Heart right ventricle (tissue), 16 donors: ENCODE results near the gene BCORL1. TPM values are rescaled to one million over a fixed set of nuclear protein-coding genes. Genes with fewer than 3 reads are reported as not detected.
A peak's percentile ranks its signal among the peaks of the same experiment; 100 is the strongest.

Source experiments
- ATAC-seq, 8 donors: fragments of 200-7000 bp; cut with Tn5 transposase; one replicate each; pipeline ENCODE4 v1.9.1; 2020; ENCODE audit warnings: mild to moderate bottlenecking in 8 of 8, moderate library complexity in 8 of 8, moderate number of reproducible peaks in 1 of 8
- DNase-seq, 2 donors: peaks; one replicate each; pipeline ENCODE4 v3.0.0-alpha.2; 2020
- H3K27ac ChIP-seq, 10 donors: fragments of 200-600 bp; sonication (generic) in 2 of 10; one replicate each; pipeline versions ENCODE4 v1.5.0 to v1.8.0; 2020 to 2022; ENCODE audit warnings: mild to moderate bottlenecking in 3 of 10
- H3K27me3 ChIP-seq, 7 donors: fragments of 200-600 bp; one replicate each; pipeline ENCODE4 v1.8.0; 2021 to 2022; ENCODE audit warnings: mild to moderate bottlenecking in 2 of 7
- H3K36me3 ChIP-seq, 9 donors: fragments of 200-600 bp; sonication (generic) in 1 of 9; one replicate each; pipeline versions ENCODE4 v1.5.0 to v1.8.0; 2020 to 2022; ENCODE audit warnings: mild to moderate bottlenecking in 2 of 9
- H3K4me1 ChIP-seq, 9 donors: fragments of 200-600 bp; sonication (generic) in 1 of 9; one replicate each; pipeline versions ENCODE4 v1.5.0 to v1.8.0; 2020 to 2022; ENCODE audit warnings: mild to moderate bottlenecking in 4 of 9
- H3K4me3 ChIP-seq, 10 donors: fragments of 200-600 bp; sonication (generic) in 2 of 10; one replicate each; pipeline versions ENCODE4 v1.5.0 to v1.8.0; 2020 to 2022; ENCODE audit warnings: mild to moderate bottlenecking in 7 of 10, moderate library complexity in 2 of 10
- H3K9me3 ChIP-seq, 11 donors: fragments of 200-600 bp in 10 of 11; sonication (generic) in 2 of 11; one replicate each; pipeline versions ENCODE4 v1.5.0 to v1.8.0; 2013 to 2022; ENCODE audit warnings: mild to moderate bottlenecking in 2 of 11, control low read depth in 1 of 11, moderate library complexity in 1 of 11
- CTCF ChIP-seq, 9 donors: fragments of 200-600 bp; sonication (generic) in 2 of 9; IDR thresholded peaks; one replicate each; pipeline versions ENCODE4 v1.5.0 to v1.8.0; 2021 to 2022; ENCODE audit warnings: antibody characterized with exemption in 9 of 9, mild to moderate bottlenecking in 5 of 9, moderate library complexity in 1 of 9
- WGBS, 2 donors: extraction: QIAGEN DNeasy Blood & Tissue Kit; methylation state at CpG; one replicate each; pipeline ENCODE4 v1.1.7; 2013; ENCODE audit warnings: inconsistent platforms in 1 of 2; 5-methylcytosine and 5-hydroxymethylcytosine counted together
- intact Hi-C, 10 donors: fragments of 100-400 bp; cut with DNase I; formaldehyde crosslinking; loops; one replicate each; pipeline versions ENCODE4 v1.11.1 to v1.14.2; 2022
- polyA plus RNA-seq, 2 donors: library from polyadenylated mRNA; stranded (reverse); fragments of 200-250 nt; gene quantifications; one replicate each; pipeline ENCODE4 v1.2.3, GENCODE V29; 2013
- total RNA-seq, 10 donors: library from RNA; stranded (reverse); fragmentation: NEBNext Ultra II Directional in 3 of 10; extraction: Animal tissue kit (Norgen Biotek cat#: 25700) in 3 of 10; gene quantifications; one replicate each; pipeline versions ENCODE4 v1.2.1 to v1.2.4, GENCODE V29; 2021 to 2023
- donor health status: Arrhythmogenic right ventricular cardiomyopathy.
- donor health status: ischemic (EF 13 %, LVEDD 7.1; RV severe dilation, severe dysfunction).
- donor health status: healthy with polysubstance abuse.
- donor health status: DM: no; HTN: yes; CAD: no.
- donor health status: DM: no; HTN: no; CAD: no.
- donor health status: ischemic (EF 25% LVEDD 6.9; RV normal size, moderate dysfunction).
- donor health status: ischemic (EF 25% LVEDD 5.7; RV mildly dilated, moderate dysfunction).
- donor health status: healthy.
- donor health status: DM: yes; HTN: yes; CAD: no.
- donor health status: Ischemic cardiomyopathy.
- donor health status: ischemic (EF 35%, LVEDD 5.7; RV mildly dilated, moderate dysfunction).
- donor health status: nonischemic (EF 11% LVEDD 7.7; RV severe dilation, severe dysfunction).
- donor health status: DM: yes; HTN: yes; CAD: no.
- donor health status: PGD.
- donor health status: ischemic (EF 29% LVEDD 5.4; RV normal size, mild dysfunction).
- donor health status: nonischemic (EF 23%, LVEDD 6.1; RV moderate dilation, normal function).

BCORL1 gene
- total and polyA plus RNA-seq, 12 donors: 2.1 to 12.8 (median 7.8) TPM

DNA sequence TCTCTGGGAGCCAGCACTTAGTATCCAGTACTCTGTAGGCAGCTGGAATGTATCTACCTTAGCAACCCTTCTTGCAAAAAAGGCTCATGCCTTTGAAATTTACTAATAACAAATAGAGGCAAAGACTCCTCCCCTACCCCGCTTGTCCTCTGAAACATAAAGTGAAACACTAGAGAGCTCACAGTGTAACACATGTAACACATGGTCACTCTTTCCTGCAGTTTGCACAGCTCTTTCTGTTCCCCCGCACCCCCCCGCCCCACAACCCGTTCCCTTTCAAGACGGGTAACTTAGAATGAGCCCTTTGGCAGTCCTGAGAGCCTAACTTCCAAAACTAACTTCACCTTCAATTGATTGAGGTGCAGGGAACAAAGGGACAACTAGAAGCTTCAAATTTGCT, 6.0 kb upstream of the BCORL1 start:
- DNase-seq: no peak
- intact Hi-C loops: loop anchor here in 1 of 10 donors (5.0 kb wide), 1 partner anchor 39 kb away; no protein-coding TSS in a partner anchor

DNA sequence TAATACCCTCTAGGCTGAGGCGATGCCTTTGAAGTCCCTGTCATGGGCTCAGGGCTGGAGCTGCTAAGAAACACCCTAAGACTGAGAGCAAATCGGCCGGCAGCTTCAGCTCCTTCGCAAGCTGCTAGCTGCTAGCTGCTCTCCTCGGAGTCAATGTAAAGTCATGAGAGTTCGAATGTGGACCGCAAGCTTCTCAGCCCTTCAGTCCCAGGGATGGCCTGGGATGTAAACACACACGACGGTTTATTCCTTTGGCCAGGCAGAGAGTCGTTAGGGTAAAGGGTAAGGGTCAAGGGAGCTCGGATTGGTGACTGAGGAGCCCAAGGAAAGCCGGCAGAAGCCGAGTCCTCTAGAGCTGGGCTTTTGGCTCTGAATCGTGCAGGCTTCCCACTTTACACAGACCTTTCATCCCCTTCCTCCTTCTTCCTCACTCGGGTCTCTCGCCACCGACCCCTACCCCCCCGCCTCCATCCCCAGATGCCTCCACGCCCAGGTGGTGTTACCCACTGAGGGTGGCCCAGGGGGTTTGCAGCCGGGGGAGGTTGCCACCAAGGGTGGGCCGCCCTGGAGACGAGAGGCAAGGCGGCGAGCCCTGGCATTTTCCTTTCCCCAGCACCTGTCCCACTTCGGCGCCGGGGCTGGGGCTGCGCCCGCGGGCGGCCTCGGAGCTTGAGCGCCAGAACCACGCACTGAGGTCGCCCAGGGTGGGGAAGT, 3.1 kb upstream of the BCORL1 start:
- Histone ChIP-seq H3K4me1 (peaks cover 0 to 4% (median 0%) of the 10 kb centered on the region in 9 donors), H3K9me3 (no peaks in the 10 kb centered on the region), H3K27ac (peak overlapping the region in 7 of 10 donors; percentile 64 to 81 (median 75)), H3K4me3 (no peak overlapping the region), H3K27me3 (no peaks in the 10 kb centered on the region), H3K36me3 (no peaks in the 10 kb centered on the region)
- intact Hi-C loops: loop anchor here in 1 of 10 donors (5.0 kb wide), 1 partner anchor 42 kb away; no protein-coding TSS in a partner anchor
- no peak for ATAC-seq
- no peak for TF ChIP-seq CTCF (IDR thresholded peaks at IDR 0.05)
- DNase-seq: peak in 1 of 2 donors; percentile 3
- 16 to 22% methylated on average over 26 to 29 of the region's 35 CpGs for WGBS, 2 donors

More for the DNA sequence above, 6.0 kb upstream of the BCORL1 start:
- peaks cover 0 to 4% (median 0%) of the 10 kb centered on the region in 9 donors for H3K4me1 ChIP-seq
- no peak overlapping the region for H3K27ac ChIP-seq
- no peak for TF ChIP-seq CTCF (IDR thresholded peaks at IDR 0.05)
- peaks cover 0 to 10% (median 0%) of the 10 kb centered on the region in 7 donors for H3K27me3 ChIP-seq
- no peak overlapping the region for H3K4me3 ChIP-seq
- H3K9me3 ChIP-seq: no peaks in the 10 kb centered on the region
- ATAC-seq: no peak
- no peaks in the 10 kb centered on the region for H3K36me3 ChIP-seq
- WGBS, 2 donors: 87% methylated on average over 5 of the region's 5 CpGs

GRCh38 chrX:129980001-129980401, 2.4 kb upstream of the BCORL1 start:
- no peak for TF ChIP-seq CTCF (IDR thresholded peaks at IDR 0.05)
- Histone ChIP-seq H3K9me3 (no peaks in the 10 kb centered on the region), H3K4me3 (peak overlapping the region in 1 of 10 donors; percentile 58), H3K27ac (peak overlapping the region; percentile 46 to 81 (median 74)), H3K36me3 (no peaks in the 10 kb centered on the region), H3K27me3 (no peaks in the 10 kb centered on the region), H3K4me1 (peaks cover 0 to 7% (median 0%) of the 10 kb centered on the region in 9 donors)
- peak in 2 of 8 donors; percentile 7 to 23 for ATAC-seq
- WGBS, 2 donors: 1% methylated on average over 21 of the region's 32 CpGs; no CpG with 5 or more reads in 1 of the 2 donors
- DNase-seq: peak; percentile 32 to 35
- intact Hi-C loops: loop anchor here in 6 of 10 donors (1.0 to 10.0 kb wide), 5 partner anchors 37 to 55 kb away; no protein-coding TSS in a partner anchor

- DNase-seq (peak; percentile 53 to 72), ATAC-seq (peak; percentile 19 to 45 (median 38))
- no peaks in the 10 kb centered on the region for H3K27me3 ChIP-seq
- H3K9me3 ChIP-seq: no peaks in the 10 kb centered on the region
- H3K36me3 ChIP-seq: no peaks in the 10 kb centered on the region
- H3K27ac ChIP-seq: peak overlapping the region; percentile 46 to 81 (median 74)
- TF ChIP-seq CTCF (IDR thresholded peaks at IDR 0.05): no peak
- WGBS, 2 donors: 0 to 1% methylated on average over 2 to 46 of the region's 79 CpGs
- peak overlapping the region in 1 of 10 donors; percentile 58 for H3K4me3 ChIP-seq
- peaks cover 0 to 8% (median 0%) of the 10 kb centered on the region in 9 donors for H3K4me1 ChIP-seq
- intact Hi-C loops: loop anchor here in 6 of 10 donors (1.0 to 10.0 kb wide), 5 partner anchors 37 to 56 kb away; no protein-coding TSS in a partner anchor
Observed at GRCh38 chrX:129980540-129981199, 1.8 kb upstream of the BCORL1 start.
